Erythroblast (primary cell): Measurements from ENCODE around the gene KHDC4.

ENCODE experiments used
- GATA1 ChIP-seq: IDR thresholded peaks from 2 replicates; pipeline ENCODE4 v1.6.1; 2011; ENCODE audit warnings: low read depth, mild to moderate bottlenecking, control low read depth, low read length, moderate library complexity
- POLR2A ChIP-seq: IDR thresholded peaks from 2 replicates; pipeline ENCODE4 v1.6.1; 2011; ENCODE audit warnings: mild to moderate bottlenecking, low read length

DNA sequence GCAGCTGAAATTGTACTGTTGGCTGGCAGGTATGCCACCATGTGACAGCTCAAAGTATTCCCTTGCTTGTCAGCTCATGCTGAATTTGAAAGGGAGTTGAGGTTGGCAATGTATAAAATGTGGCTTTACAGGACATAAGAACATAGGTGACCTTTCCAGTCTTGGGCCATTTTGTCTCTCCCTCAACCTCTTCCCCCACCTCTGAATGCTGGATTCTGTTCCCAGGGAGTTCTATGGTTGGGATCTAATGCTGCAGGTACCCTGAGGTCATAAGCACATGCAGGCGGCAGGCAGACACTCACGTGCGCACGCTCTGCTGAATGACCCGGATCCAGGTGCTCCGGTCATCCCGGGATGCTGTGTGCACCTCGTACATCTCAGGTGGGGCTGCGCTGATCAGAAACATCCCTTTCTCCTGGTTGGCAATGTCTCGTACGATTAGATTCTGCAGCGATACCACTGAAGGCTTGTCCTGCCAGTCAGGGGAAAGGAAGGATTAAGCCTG lies 23.2 kb upstream of the KHDC4 start:
- TF ChIP-seq POLR2A (no peak), GATA1 (no peak)
